PC-9 (cell line): ENCODE results near the gene TJP2. TPM values are rescaled to one million over a fixed set of nuclear protein-coding genes. Genes with fewer than 3 reads are reported as not detected.

Experiments
- BruUV-seq: library from RNA; stranded (reverse); fragments of 400-500 nt; replicated peaks from 2 replicates; lab custom pipeline; 2021; lab: Mats Ljungman, UMichigan
- CTCF ChIA-PET: fragments of 300-600 bp; sonication (Branson Sonifier 250); formaldehyde crosslinking; loops from one replicate; lab custom pipeline; 2022; ENCODE audit warnings: antibody characterized with exemption; lab: Charles Lee
- POLR2A ChIA-PET: fragments of 300-600 bp; sonication (Branson Sonifier 250); formaldehyde crosslinking; loops from one replicate; lab custom pipeline; 2022; ENCODE audit warnings: antibody characterized with exemption; ENCODE audit not compliant: unreplicated experiment; lab: Charles Lee
- DNase-seq, 2 experiments: peaks; one replicate each; pipeline versions ENCODE4 v3.0.0 to v3.0.0-alpha.2; 2015 to 2022; ENCODE audit warnings: mixed read lengths in 1 of 2
- H2AFZ ChIP-seq: fragments of 200-600 bp; sonication (generic); 2 replicates; pipeline ENCODE4 v1.8.1; 2017; ENCODE audit warnings: antibody characterized with exemption
- H3F3A ChIP-seq: fragments of 200-600 bp; sonication (generic); 2 replicates; pipeline ENCODE4 v1.8.1; 2017; ENCODE audit warnings: antibody characterized with exemption, mild to moderate bottlenecking, low read depth; ENCODE audit not compliant: insufficient read depth
- H3K27ac ChIP-seq: fragments of 200-600 bp; sonication (generic); 2 replicates; pipeline ENCODE4 v1.6.1; 2016; ENCODE audit warnings: mixed run types
- H3K27me3 ChIP-seq: fragments of 200-600 bp; sonication (generic); 2 replicates; pipeline ENCODE4 v1.6.1; 2016; ENCODE audit warnings: low read depth, mixed run types; ENCODE audit not compliant: insufficient read depth
- H3K36me3 ChIP-seq: fragments of 200-600 bp; sonication (generic); 2 replicates; pipeline ENCODE4 v1.6.1; 2016; ENCODE audit warnings: low read depth, mixed run types
- H3K4me1 ChIP-seq: fragments of 200-600 bp; sonication (generic); replicated peaks from 2 replicates; pipeline ENCODE4 v1.6.1; 2016; ENCODE audit warnings: mixed run types; ENCODE audit not compliant: insufficient read depth
- H3K4me2 ChIP-seq: fragments of 200-600 bp; sonication (generic); 2 replicates; pipeline ENCODE4 v1.6.1; 2017; ENCODE audit warnings: mixed run types
- H3K4me3 ChIP-seq: fragments of 200-600 bp; sonication (generic); 2 replicates; pipeline ENCODE4 v1.6.1; 2016; ENCODE audit warnings: mixed run types
- H3K79me2 ChIP-seq: fragments of 200-600 bp; sonication (generic); 2 replicates; pipeline ENCODE4 v1.6.1; 2017; ENCODE audit warnings: low read depth, mixed run types
- H3K9me2 ChIP-seq: fragments of 200-600 bp; sonication (generic); 2 replicates; pipeline ENCODE4 v1.8.1; 2017; ENCODE audit warnings: mild to moderate bottlenecking; ENCODE audit not compliant: insufficient read depth
- H3K9me3 ChIP-seq: fragments of 200-600 bp; sonication (generic); 2 replicates; pipeline ENCODE4 v1.8.1; 2016; ENCODE audit warnings: low read depth; ENCODE audit not compliant: insufficient read depth
- H4K20me1 ChIP-seq: fragments of 200-600 bp; sonication (generic); 2 replicates; pipeline ENCODE4 v1.8.1; 2017; ENCODE audit not compliant: insufficient read depth
- CTCF ChIP-seq: fragments of 200-600 bp; sonication (generic); conservative IDR thresholded peaks from 2 replicates; pipeline ENCODE4 v1.6.1; 2017; ENCODE audit warnings: mixed run types, antibody characterized with exemption, mild to moderate bottlenecking, moderate library complexity
- EZH2 ChIP-seq: fragments of 200-600 bp; sonication (generic); IDR thresholded peaks from 2 replicates; pipeline ENCODE4 v1.8.0; 2017; ENCODE audit warnings: antibody characterized with exemption, low read depth
- intact Hi-C: fragments of 100-400 bp; cut with micrococcal nuclease; formaldehyde crosslinking; loops from one replicate; pipeline ENCODE4 v1.10.0; 2022; ENCODE audit not compliant: unreplicated experiment
- total RNA-seq: library from RNA; stranded (reverse); gene quantifications from 2 replicates; pipeline ENCODE4 v1.2.3, GENCODE V29; 2021

Gene TJP2
- total RNA-seq, 1 experiment from 2014 or later: 143 TPM

- Histone ChIP-seq H3K36me3 (0 out of 2 replicates have a peak, but pooled peaks cover 3% of the 10 kb centered on the region), H3K79me2 (peaks cover 81% of the 10 kb centered on the region), H3K4me3 (no peak overlapping the region), H3K27me3 (no peaks in the 10 kb centered on the region), H3K9me3 (no peaks in the 10 kb centered on the region), H2AFZ (no peak overlapping the region), H3K4me2 (no peak overlapping the region), H3K9me2 (no peaks in the 10 kb centered on the region), H3F3A (no peaks in the 10 kb centered on the region), H4K20me1 (peaks cover 33% of the 10 kb centered on the region), H3K4me1 (no peaks in the 10 kb centered on the region), H3K27ac (no peak overlapping the region)
- no peak for TF ChIP-seq EZH2
- TF ChIP-seq CTCF: no peak
- no peak for DNase-seq
- ChIA-PET POLR2A (no interaction called here), CTCF (no interaction called here)
- intact Hi-C loops: no loop called here
- BruUV-seq: no TSS peak
Observed at GRCh38 chr9:69206047-69206446, 32.0 kb downstream of the TJP2 start.

- CTCF ChIA-PET: interaction anchor here (0.9 to 1.5 kb wide), 2 partner anchors 10 to 14 kb away, joined by 3 to 6 read pairs; no protein-coding TSS in a partner anchor
Observed at GRCh38 chr9:69207503-69207902, 33.4 kb downstream of the TJP2 start.

GRCh38 chr9:69211424-69212036 is 37.5 kb downstream of the TJP2 start:
- H3K9me3 ChIP-seq: no peaks in the 10 kb centered on the region
- ChIA-PET CTCF (no interaction called here), POLR2A (no interaction called here)
- 0 out of 2 replicates have a peak, but pooled peaks cover 3% of the 10 kb centered on the region for H3K36me3 ChIP-seq
- no peak overlapping the region for H3K4me3 ChIP-seq
- no peaks in the 10 kb centered on the region for H3K27me3 ChIP-seq
- no peaks in the 10 kb centered on the region for H3K9me2 ChIP-seq
- 0 out of 2 replicates have a peak, but pooled peaks cover 10% of the 10 kb centered on the region for H3F3A ChIP-seq
- H2AFZ ChIP-seq: no peak overlapping the region
- H3K27ac ChIP-seq: no peak overlapping the region
- H3K79me2 ChIP-seq: peaks cover 46% of the 10 kb centered on the region
- BruUV-seq: no TSS peak
- peaks cover 37% of the 10 kb centered on the region for H4K20me1 ChIP-seq
- intact Hi-C loops: no loop called here
- H3K4me1 ChIP-seq: no peaks in the 10 kb centered on the region
- no peak overlapping the region for H3K4me2 ChIP-seq
- DNase-seq: no peak
- TF ChIP-seq CTCF (no peak), EZH2 (no peak)

More at GRCh38 chr9:69207503-69207902, 33.4 kb downstream of the TJP2 start:
- H2AFZ ChIP-seq: no peak overlapping the region
- no peaks in the 10 kb centered on the region for H3K27me3 ChIP-seq
- H3K79me2 ChIP-seq: peaks cover 74% of the 10 kb centered on the region
- H4K20me1 ChIP-seq: peaks cover 47% of the 10 kb centered on the region
- H3K27ac ChIP-seq: no peak overlapping the region
- no peaks in the 10 kb centered on the region for H3K4me1 ChIP-seq
- POLR2A ChIA-PET: interaction anchor here (0.6 kb wide), 1 partner anchor 28 kb away, joined by 6 read pairs; no protein-coding TSS in a partner anchor
- no peaks in the 10 kb centered on the region for H3F3A ChIP-seq
- no TSS peak for BruUV-seq
- no peak for TF ChIP-seq EZH2
- no peak for TF ChIP-seq CTCF
- no peaks in the 10 kb centered on the region for H3K9me2 ChIP-seq
- H3K9me3 ChIP-seq: no peaks in the 10 kb centered on the region
- no peak overlapping the region for H3K4me2 ChIP-seq
- no peak overlapping the region for H3K4me3 ChIP-seq
- 0 out of 2 replicates have a peak, but pooled peaks cover 3% of the 10 kb centered on the region for H3K36me3 ChIP-seq
- no peak for DNase-seq
- intact Hi-C loops: no loop called here
